KMS-11 (cell line): ENCODE data around the gene CLMP.
A peak's percentile ranks its signal among the peaks of the same experiment; 100 is the strongest.

Source experiments
- H2AFZ ChIP-seq: fragments of 200-600 bp; sonication (generic); 2 replicates; pipeline ENCODE4 v1.6.1; 2016; ENCODE audit warnings: antibody characterized with exemption, mixed run types, low read depth
- H3K27ac ChIP-seq: fragments of 200-600 bp; sonication (generic); 2 replicates; pipeline ENCODE4 v1.6.1; 2016; ENCODE audit warnings: mild to moderate bottlenecking, mixed run types
- H3K27me3 ChIP-seq: fragments of 200-600 bp; sonication (generic); 2 replicates; pipeline ENCODE4 v1.6.1; 2017; ENCODE audit warnings: mild to moderate bottlenecking, low read depth, mixed run types, moderate library complexity; ENCODE audit not compliant: insufficient read depth
- H3K36me3 ChIP-seq: fragments of 200-600 bp; sonication (generic); 2 replicates; pipeline ENCODE4 v1.6.1; 2017; ENCODE audit warnings: mild to moderate bottlenecking, mixed run types; ENCODE audit not compliant: insufficient read depth
- H3K4me1 ChIP-seq: fragments of 200-600 bp; sonication (generic); 2 replicates; pipeline ENCODE4 v1.6.1; 2016; ENCODE audit warnings: mild to moderate bottlenecking, low read depth, mixed run types; ENCODE audit not compliant: poor library complexity, severe bottlenecking
- H3K4me2 ChIP-seq: fragments of 200-600 bp; sonication (generic); 2 replicates; pipeline ENCODE4 v1.7.0; 2016; ENCODE audit warnings: mild to moderate bottlenecking, mixed run types
- H3K4me3 ChIP-seq: fragments of 200-600 bp; sonication (generic); IDR thresholded peaks from 2 replicates; pipeline ENCODE4 v1.6.1; 2017; ENCODE audit warnings: low read depth, low read length, mixed read lengths; ENCODE audit not compliant: insufficient read depth
- H3K79me2 ChIP-seq: fragments of 200-600 bp; sonication (generic); 2 replicates; pipeline ENCODE4 v1.6.1; 2016; ENCODE audit warnings: low read depth, mixed run types; ENCODE audit not compliant: insufficient read depth
- H3K9ac ChIP-seq: fragments of 200-600 bp; sonication (generic); 2 replicates; pipeline ENCODE4 v1.6.1; 2016; ENCODE audit warnings: mild to moderate bottlenecking, mixed run types
- H4K20me1 ChIP-seq: fragments of 200-600 bp; sonication (generic); 2 replicates; pipeline ENCODE4 v1.6.1; 2016; ENCODE audit warnings: mild to moderate bottlenecking, mixed run types; ENCODE audit not compliant: insufficient read depth
- CTCF ChIP-seq: fragments of 200-600 bp; sonication (generic); conservative IDR thresholded peaks from 2 replicates; pipeline ENCODE4 v1.6.1; 2017; ENCODE audit warnings: low read depth, mild to moderate bottlenecking, antibody characterized with exemption, low read length, moderate library complexity, mixed read lengths

The CLMP gene

DNA sequence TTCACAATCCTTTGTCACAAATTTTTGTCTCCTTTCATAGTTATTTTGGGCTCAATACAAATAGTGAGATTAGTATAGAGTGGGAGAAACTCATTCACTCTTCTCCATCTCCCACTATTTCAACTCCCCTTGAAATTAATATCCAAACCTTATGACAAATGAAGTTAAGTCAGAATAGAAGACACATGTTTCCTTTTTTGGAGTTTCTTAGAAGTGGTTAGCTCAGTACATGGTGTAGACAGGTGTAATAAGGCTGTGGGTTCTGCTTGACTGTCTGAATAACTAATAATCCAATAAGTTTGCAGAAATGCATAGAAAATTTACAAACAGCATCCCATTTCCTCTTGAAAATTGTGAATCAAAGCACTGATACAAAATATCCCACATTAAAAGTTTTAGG lies 122.3 kb downstream of the CLMP start:
- Histone ChIP-seq H3K9ac (no peak overlapping the region), H3K27ac (no peak overlapping the region), H3K4me3 (no peak overlapping the region), H4K20me1 (no peaks in the 10 kb centered on the region), H3K4me1 (peaks cover 30% of the 10 kb centered on the region), H3K79me2 (no peaks in the 10 kb centered on the region), H3K4me2 (no peak overlapping the region), H2AFZ (no peak overlapping the region), H3K36me3 (no peaks in the 10 kb centered on the region), H3K27me3 (no peaks in the 10 kb centered on the region)
- no peak for TF ChIP-seq CTCF

DNA sequence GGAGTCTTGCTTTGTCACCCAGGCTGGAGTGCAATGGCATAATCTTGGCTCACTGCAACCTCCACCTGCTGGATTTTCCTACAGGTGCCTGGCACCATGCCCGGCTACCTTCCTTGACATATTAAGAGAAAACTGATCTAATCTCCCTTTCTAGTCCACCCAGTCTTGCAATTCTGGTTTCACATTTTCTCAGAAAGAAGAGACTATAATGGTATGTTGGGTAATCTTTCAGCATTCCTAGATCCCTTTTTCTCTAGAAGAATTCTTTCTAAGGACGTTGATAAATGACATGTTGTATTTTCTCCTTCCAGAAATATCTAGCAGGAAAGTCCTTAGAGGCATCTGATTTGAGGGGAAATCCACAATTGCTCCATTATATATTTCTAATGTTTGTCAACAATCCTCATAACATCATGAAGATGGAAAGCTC lies 122.7 kb downstream of the CLMP start:
- Histone ChIP-seq H3K27me3 (no peaks in the 10 kb centered on the region), H3K4me1 (peaks cover 33% of the 10 kb centered on the region), H3K36me3 (no peaks in the 10 kb centered on the region), H3K79me2 (no peaks in the 10 kb centered on the region), H3K4me2 (no peak overlapping the region), H4K20me1 (no peaks in the 10 kb centered on the region), H3K9ac (no peak overlapping the region), H3K27ac (no peak overlapping the region), H3K4me3 (no peak overlapping the region), H2AFZ (no peak overlapping the region)
- TF ChIP-seq CTCF: no peak

- peak overlapping the region; percentile 46; the same call in 1 of the 2 replicates for H2AFZ ChIP-seq
- peak overlapping the region; percentile 40; the same call in 1 of the 2 replicates for H3K9ac ChIP-seq
- peak overlapping the region; percentile 55 for H3K27ac ChIP-seq
- peaks cover 46% of the 10 kb centered on the region for H3K4me1 ChIP-seq
- TF ChIP-seq CTCF: no peak
- 0 out of 2 replicates have a peak, but pooled peaks cover 10% of the 10 kb centered on the region for H3K79me2 ChIP-seq
- H4K20me1 ChIP-seq: no peaks in the 10 kb centered on the region
- no peaks in the 10 kb centered on the region for H3K27me3 ChIP-seq
- H3K4me2 ChIP-seq: peak overlapping the region; percentile 99
- no peaks in the 10 kb centered on the region for H3K36me3 ChIP-seq
- H3K4me3 ChIP-seq: no peak overlapping the region
Observed at GRCh38 chr11:123069908-123070821, 124.9 kb downstream of the CLMP start.

GRCh38 chr11:123065621-123066020 lies 129.4 kb downstream of the CLMP start:
- H2AFZ ChIP-seq: no peak overlapping the region
- H3K4me3 ChIP-seq: no peak overlapping the region
- no peaks in the 10 kb centered on the region for H3K27me3 ChIP-seq
- peaks cover 42% of the 10 kb centered on the region for H3K79me2 ChIP-seq
- TF ChIP-seq CTCF: no peak
- no peak overlapping the region for H3K9ac ChIP-seq
- peaks cover 48% of the 10 kb centered on the region for H3K4me1 ChIP-seq
- peaks cover 11% of the 10 kb centered on the region for H4K20me1 ChIP-seq
- peaks cover 6% of the 10 kb centered on the region for H3K36me3 ChIP-seq
- H3K27ac ChIP-seq: no peak overlapping the region
- H3K4me2 ChIP-seq: no peak overlapping the region; the same call in 1 of the 2 replicates
